ENCODE data around the gene IGF1R. TPM values are rescaled to one million over a fixed set of nuclear protein-coding genes. Genes with fewer than 3 reads are reported as not detected.

IGF1R gene
- total and polyA plus RNA-seq, 2 of the 13 experiments (the other 11 are each of a cell fraction or from before 2014, with no cell fraction given), result 15.9 to 18.4 TPM

DNA sequence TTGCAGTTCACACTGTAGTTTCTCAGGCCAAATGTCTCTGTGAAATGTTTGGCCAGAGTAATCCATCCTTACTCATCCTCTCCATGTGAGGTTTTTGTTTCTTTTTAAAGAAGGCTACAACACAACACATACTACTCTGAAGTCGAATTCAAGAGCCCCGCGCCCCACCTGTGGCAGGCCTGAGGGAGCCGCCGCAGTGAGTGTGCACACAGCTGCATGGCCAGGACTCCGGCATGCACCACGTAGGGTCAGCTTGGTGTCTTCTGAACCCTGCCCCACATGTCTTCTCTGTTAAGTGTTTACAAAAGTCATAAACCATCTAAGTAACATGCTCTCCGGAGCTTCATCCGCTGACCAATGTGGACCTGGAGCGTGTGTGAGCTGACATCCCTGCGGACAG, 300.6 kb downstream of the IGF1R start:
- FAIRE-seq (no peak), ATAC-seq (no peak), DNase-seq (ENCODE audit: low spot score) (no peak)
- Histone ChIP-seq H3K9ac (ENCODE audit: insufficient read depth, low read depth, low read length) (no peak overlapping the region), H4K20me1 (ENCODE audit: insufficient read depth, low read length) (no peaks in the 10 kb centered on the region; the same call in 1 of the 2 replicates), H2AFZ (ENCODE audit: low read length) (no peak overlapping the region), H3K27me3 (ENCODE audit: control insufficient read depth in 1 of 2, insufficient read depth in 2 of 2, low read length in 2 of 2) (no peaks in the 10 kb centered on the region), H3K4me2 (ENCODE audit: low read depth, low read length) (no peak overlapping the region), H3K4me3 (replicated peaks in 1 of 3; ENCODE audit: insufficient read depth in 1 of 3, low read depth in 2 of 3, low read length in 3 of 3) (no peak overlapping the region), H3K27ac (ENCODE audit: extremely low read length, insufficient read depth, low read length) (no peak overlapping the region), H3K9me3 (ENCODE audit: low read length) (no peaks in the 10 kb centered on the region), H3K79me2 (ENCODE audit: insufficient read depth, low read length) (no peaks in the 10 kb centered on the region), H3K4me1 (ENCODE audit: insufficient read depth, low read length) (peaks cover 19% of the 10 kb centered on the region), H3K36me3 (replicated peaks in 1 of 2; ENCODE audit: control insufficient read depth in 1 of 2, insufficient read depth in 2 of 2, low read length in 2 of 2) (peaks cover 42 to 79% of the 10 kb centered on the region in 2 experiments; a peak in 4 of 5 replicates)
- in situ Hi-C loops (cut with HindIII; ENCODE audit: extremely low pct_ligation_motif_present, low pct_unique_long_range_greater_than_20kb) (no loop called here), intact Hi-C loops (cut with micrococcal nuclease; ENCODE audit: unreplicated experiment) (no loop called here)
- BruUV-seq (replicated peaks), result no TSS peak
- POLR2A ChIA-PET, result no interaction called here
- 98% methylated on average over 11 of the region's 11 CpGs for WGBS (ENCODE audit: low lambda C conversion rate)
- CTCF ChIA-PET (ENCODE audit: low intra/inter-chr PET ratio, low total read pairs), result no interaction called here
- TF ChIP-seq ZNF781 (CRISPR knock-in tag; IDR thresholded peaks at IDR 0.05; ENCODE audit: borderline replicate concordance, not compliant biosample characterization) (no peak), TP53 (CRISPR knock-in tag; conservative IDR thresholded peaks at IDR 0.05) (no peak), ZNF180 (CRISPR knock-in tag; IDR thresholded peaks at IDR 0.05; ENCODE audit: borderline replicate concordance, low read depth) (no peak), KDM5B (CRISPR knock-in tag; IDR thresholded peaks at IDR 0.05; ENCODE audit: borderline replicate concordance) (no peak), RFX3 (CRISPR knock-in tag; IDR thresholded peaks at IDR 0.05) (no peak), TARDBP (CRISPR knock-in tag; IDR thresholded peaks at IDR 0.05) (no peak), ZNF839 (CRISPR knock-in tag; IDR thresholded peaks at IDR 0.05; ENCODE audit: borderline replicate concordance) (no peak), ZNF136 (CRISPR knock-in tag; IDR thresholded peaks at IDR 0.05; ENCODE audit: low read depth) (no peak)
- TF ChIP-seq, protein P1, sequence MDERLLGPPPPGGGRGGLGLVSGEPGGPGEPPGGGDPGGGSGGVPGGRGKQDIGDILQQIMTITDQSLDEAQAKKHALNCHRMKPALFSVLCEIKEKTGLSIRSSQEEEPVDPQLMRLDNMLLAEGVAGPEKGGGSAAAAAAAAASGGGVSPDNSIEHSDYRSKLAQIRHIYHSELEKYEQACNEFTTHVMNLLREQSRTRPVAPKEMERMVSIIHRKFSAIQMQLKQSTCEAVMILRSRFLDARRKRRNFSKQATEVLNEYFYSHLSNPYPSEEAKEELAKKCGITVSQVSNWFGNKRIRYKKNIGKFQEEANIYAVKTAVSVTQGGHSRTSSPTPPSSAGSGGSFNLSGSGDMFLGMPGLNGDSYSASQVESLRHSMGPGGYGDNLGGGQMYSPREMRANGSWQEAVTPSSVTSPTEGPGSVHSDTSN (CRISPR knock-in tag; IDR thresholded peaks at IDR 0.05), result no peak
